ENCODE data around the gene LHX5. TPM values are rescaled to one million over a fixed set of nuclear protein-coding genes. Genes with fewer than 3 reads are reported as not detected.

Gene LHX5
- polyA plus RNA-seq, 2 donors = not detected

DNA sequence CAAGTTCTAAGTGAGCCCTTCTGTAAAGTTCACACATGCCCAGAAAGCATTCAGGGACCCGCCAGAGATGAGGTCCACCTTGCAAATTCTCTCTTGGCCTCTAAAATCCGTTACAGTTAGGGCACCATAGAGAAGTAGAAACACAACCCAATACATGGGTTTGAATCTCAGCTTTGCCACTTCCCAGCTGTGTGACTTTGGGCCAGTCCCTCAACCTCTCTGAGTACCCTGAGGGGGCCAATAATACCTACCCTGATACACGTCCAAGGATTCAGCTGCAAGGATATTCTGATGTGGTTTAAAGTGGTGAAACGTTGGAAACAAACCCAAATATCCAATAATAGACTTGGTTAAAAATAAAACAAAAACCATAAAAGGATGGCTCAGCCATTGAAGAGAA is 11.7 kb downstream of the LHX5 start:
- H3K4me3 ChIP-seq (ENCODE audit: low read depth in 1 of 2, low read length in 2 of 2) = no peak overlapping the region
- H3K36me3 ChIP-seq (ENCODE audit: control insufficient read depth in 2 of 2, insufficient read depth in 2 of 2, low read length in 1 of 2) = no peaks in the 10 kb centered on the region
- peaks cover 0 to 17% of the 10 kb centered on the region in 2 donors for H3K27me3 ChIP-seq (ENCODE audit: control insufficient read depth in 1 of 2, insufficient read depth in 2 of 2, low read length in 2 of 2)
- no peak overlapping the region for H3K27ac ChIP-seq (ENCODE audit: low read depth in 2 of 2, low read length in 1 of 2)
- H3K4me1 ChIP-seq (ENCODE audit: control insufficient read depth in 2 of 2, insufficient read depth in 2 of 2, low read length in 1 of 2) = peaks cover 8 to 11% of the 10 kb centered on the region in 2 donors
- WGBS, 2 donors = 25 to 39% methylated on average over 4 of the region's 4 CpGs
- no peaks in the 10 kb centered on the region for H3K9me3 ChIP-seq (ENCODE audit: control insufficient read depth in 2 of 2, insufficient read depth in 1 of 2, low read depth in 1 of 2, low read length in 1 of 2)

DNA sequence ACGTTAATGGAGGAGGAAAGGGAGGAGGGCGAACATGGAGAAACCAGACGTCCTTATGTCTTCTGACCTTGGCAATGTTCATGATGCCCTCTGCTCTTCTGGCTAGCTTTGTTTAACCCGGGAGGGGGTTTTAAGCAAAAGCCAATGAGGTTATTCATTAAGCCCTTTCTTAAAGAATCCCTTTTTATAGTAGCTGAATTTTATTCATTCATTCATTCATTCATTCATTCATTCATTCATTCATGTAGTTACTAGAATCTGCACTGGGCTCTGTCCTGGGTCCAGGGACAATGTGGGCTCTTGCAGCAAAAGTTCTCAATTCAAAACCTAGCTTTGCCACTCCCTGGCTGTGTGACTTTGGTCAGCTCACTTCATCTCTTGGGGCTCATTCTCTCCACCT is 14.0 kb downstream of the LHX5 start:
- Histone ChIP-seq H3K27me3 (ENCODE audit: control insufficient read depth in 1 of 2, insufficient read depth in 2 of 2, low read length in 2 of 2) (peaks cover 0 to under 1% of the 10 kb centered on the region in 2 donors), H3K27ac (ENCODE audit: low read depth in 2 of 2, low read length in 1 of 2) (no peak overlapping the region), H3K36me3 (ENCODE audit: control insufficient read depth in 2 of 2, insufficient read depth in 2 of 2, low read length in 1 of 2) (no peaks in the 10 kb centered on the region), H3K4me1 (ENCODE audit: control insufficient read depth in 2 of 2, insufficient read depth in 2 of 2, low read length in 1 of 2) (no peaks in the 10 kb centered on the region), H3K9me3 (ENCODE audit: control insufficient read depth in 2 of 2, insufficient read depth in 1 of 2, low read depth in 1 of 2, low read length in 1 of 2) (no peaks in the 10 kb centered on the region), H3K4me3 (ENCODE audit: low read depth in 1 of 2, low read length in 2 of 2) (no peak overlapping the region)
- 47 to 55% methylated on average over 4 of the region's 4 CpGs for WGBS, 2 donors

DNA sequence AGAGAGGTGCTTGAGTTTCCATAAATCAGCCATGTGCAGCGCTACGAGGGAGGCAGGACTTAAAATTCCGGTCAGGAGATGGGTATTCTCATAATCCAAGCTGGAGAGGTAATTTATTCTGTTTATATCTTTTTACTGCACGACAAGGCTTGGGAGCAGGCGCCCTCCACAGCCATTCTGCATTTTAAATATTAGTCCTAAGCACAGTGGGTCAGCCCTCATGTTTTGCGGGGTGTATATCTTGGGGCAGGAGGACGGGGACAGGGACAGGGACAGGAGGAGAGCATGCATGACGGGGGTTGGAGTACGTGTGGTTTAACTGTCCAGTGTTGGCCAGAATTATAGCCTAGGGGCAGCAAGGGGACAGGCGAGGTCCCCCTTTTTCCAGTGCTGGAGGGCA is 14.5 kb downstream of the LHX5 start:
- no peaks in the 10 kb centered on the region for H3K9me3 ChIP-seq (ENCODE audit: control insufficient read depth in 2 of 2, insufficient read depth in 1 of 2, low read depth in 1 of 2, low read length in 1 of 2)
- H3K27me3 ChIP-seq (ENCODE audit: control insufficient read depth in 1 of 2, insufficient read depth in 2 of 2, low read length in 2 of 2) = no peaks in the 10 kb centered on the region
- 53 to 54% methylated on average over 10 of the region's 10 CpGs for WGBS, 2 donors
- no peak overlapping the region for H3K4me3 ChIP-seq (ENCODE audit: low read depth in 1 of 2, low read length in 2 of 2)
- H3K36me3 ChIP-seq (ENCODE audit: control insufficient read depth in 2 of 2, insufficient read depth in 2 of 2, low read length in 1 of 2) = no peaks in the 10 kb centered on the region
- no peak overlapping the region for H3K27ac ChIP-seq (ENCODE audit: low read depth in 2 of 2, low read length in 1 of 2)
- no peaks in the 10 kb centered on the region for H3K4me1 ChIP-seq (ENCODE audit: control insufficient read depth in 2 of 2, insufficient read depth in 2 of 2, low read length in 1 of 2)

DNA sequence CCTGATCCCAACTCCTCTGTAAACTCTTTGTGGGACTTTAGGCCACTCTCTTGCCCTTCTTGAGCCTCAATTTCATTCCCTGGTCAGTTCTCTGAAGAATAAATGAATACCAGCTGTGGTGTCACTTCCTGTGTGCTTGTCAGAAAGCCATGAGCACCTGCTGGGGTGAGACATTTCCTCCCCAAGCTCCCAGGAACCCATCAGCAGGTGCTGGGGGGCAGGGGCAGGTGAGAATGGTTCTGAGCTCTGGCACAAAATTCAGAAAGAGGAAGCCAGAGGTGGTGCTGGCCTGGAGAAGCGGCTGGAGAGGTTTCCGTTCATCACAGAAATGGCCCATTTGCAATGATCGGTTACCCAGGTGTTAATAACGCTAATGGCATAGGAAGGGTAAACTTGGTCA is 14.9 kb downstream of the LHX5 start:
- 45 to 52% methylated on average over 4 of the region's 4 CpGs for WGBS, 2 donors
- Histone ChIP-seq H3K27me3 (ENCODE audit: control insufficient read depth in 1 of 2, insufficient read depth in 2 of 2, low read length in 2 of 2) (no peaks in the 10 kb centered on the region), H3K4me3 (ENCODE audit: low read depth in 1 of 2, low read length in 2 of 2) (no peak overlapping the region), H3K36me3 (ENCODE audit: control insufficient read depth in 2 of 2, insufficient read depth in 2 of 2, low read length in 1 of 2) (no peaks in the 10 kb centered on the region), H3K4me1 (ENCODE audit: control insufficient read depth in 2 of 2, insufficient read depth in 2 of 2, low read length in 1 of 2) (no peaks in the 10 kb centered on the region), H3K9me3 (ENCODE audit: control insufficient read depth in 2 of 2, insufficient read depth in 1 of 2, low read depth in 1 of 2, low read length in 1 of 2) (no peaks in the 10 kb centered on the region), H3K27ac (ENCODE audit: low read depth in 2 of 2, low read length in 1 of 2) (no peak overlapping the region)

DNA sequence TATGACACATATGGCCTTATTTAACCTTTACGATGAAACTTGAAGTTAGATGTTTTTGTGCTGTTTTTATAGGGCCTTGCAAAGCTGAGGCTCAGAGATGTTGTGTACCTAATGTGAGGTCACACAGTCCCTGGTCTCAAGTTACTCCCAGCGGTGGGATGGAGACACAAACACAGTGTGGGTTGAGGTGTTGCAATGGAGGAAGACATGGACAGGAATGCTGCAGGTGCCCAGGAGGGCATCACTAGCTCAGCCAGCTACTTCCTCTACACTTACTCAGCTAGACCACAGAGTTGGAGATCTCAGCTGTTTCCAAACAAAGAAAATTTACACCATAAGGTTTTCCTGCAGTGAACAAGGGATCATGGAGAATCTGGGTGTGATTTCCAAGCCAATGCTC is 15.5 kb downstream of the LHX5 start:
- no peaks in the 10 kb centered on the region for H3K9me3 ChIP-seq (ENCODE audit: control insufficient read depth in 2 of 2, insufficient read depth in 1 of 2, low read depth in 1 of 2, low read length in 1 of 2)
- H3K36me3 ChIP-seq (ENCODE audit: control insufficient read depth in 2 of 2, insufficient read depth in 2 of 2, low read length in 1 of 2) = no peaks in the 10 kb centered on the region
- no peak overlapping the region for H3K27ac ChIP-seq (ENCODE audit: low read depth in 2 of 2, low read length in 1 of 2)
- H3K27me3 ChIP-seq (ENCODE audit: control insufficient read depth in 1 of 2, insufficient read depth in 2 of 2, low read length in 2 of 2) = no peaks in the 10 kb centered on the region
- H3K4me1 ChIP-seq (ENCODE audit: control insufficient read depth in 2 of 2, insufficient read depth in 2 of 2, low read length in 1 of 2) = no peaks in the 10 kb centered on the region
- WGBS, 2 donors = 75 to 91% methylated on average over 2 of the region's 2 CpGs
- H3K4me3 ChIP-seq (ENCODE audit: low read depth in 1 of 2, low read length in 2 of 2) = no peak overlapping the region

DNA sequence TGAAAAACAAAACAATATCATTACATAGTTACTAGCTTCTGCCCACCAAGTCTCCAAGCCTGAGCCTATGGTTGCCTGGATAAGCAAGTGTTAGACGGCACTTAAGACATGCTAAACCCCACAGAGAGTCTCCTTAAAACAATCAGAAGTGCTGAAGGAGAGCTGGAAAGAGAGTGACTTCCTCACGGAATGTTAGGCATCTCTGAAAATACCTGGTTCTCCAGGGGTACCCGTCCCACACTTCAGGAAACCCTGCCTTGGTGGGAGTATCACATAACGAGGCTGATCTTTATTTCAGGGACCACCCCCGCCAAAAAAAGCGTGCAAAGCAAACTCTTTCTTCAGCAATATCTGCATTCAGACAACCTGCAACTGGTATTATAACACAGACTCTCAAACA is 18.3 kb downstream of the LHX5 start:
- H3K27ac ChIP-seq (ENCODE audit: low read depth in 2 of 2, low read length in 1 of 2) = no peak overlapping the region
- no peaks in the 10 kb centered on the region for H3K36me3 ChIP-seq (ENCODE audit: control insufficient read depth in 2 of 2, insufficient read depth in 2 of 2, low read length in 1 of 2)
- no peak overlapping the region for H3K4me3 ChIP-seq (ENCODE audit: low read depth in 1 of 2, low read length in 2 of 2)
- no peaks in the 10 kb centered on the region for H3K27me3 ChIP-seq (ENCODE audit: control insufficient read depth in 1 of 2, insufficient read depth in 2 of 2, low read length in 2 of 2)
- no peaks in the 10 kb centered on the region for H3K9me3 ChIP-seq (ENCODE audit: control insufficient read depth in 2 of 2, insufficient read depth in 1 of 2, low read depth in 1 of 2, low read length in 1 of 2)
- H3K4me1 ChIP-seq (ENCODE audit: control insufficient read depth in 2 of 2, insufficient read depth in 2 of 2, low read length in 1 of 2) = no peaks in the 10 kb centered on the region
- 30 to 42% methylated on average over 6 of the region's 6 CpGs for WGBS, 2 donors

DNA sequence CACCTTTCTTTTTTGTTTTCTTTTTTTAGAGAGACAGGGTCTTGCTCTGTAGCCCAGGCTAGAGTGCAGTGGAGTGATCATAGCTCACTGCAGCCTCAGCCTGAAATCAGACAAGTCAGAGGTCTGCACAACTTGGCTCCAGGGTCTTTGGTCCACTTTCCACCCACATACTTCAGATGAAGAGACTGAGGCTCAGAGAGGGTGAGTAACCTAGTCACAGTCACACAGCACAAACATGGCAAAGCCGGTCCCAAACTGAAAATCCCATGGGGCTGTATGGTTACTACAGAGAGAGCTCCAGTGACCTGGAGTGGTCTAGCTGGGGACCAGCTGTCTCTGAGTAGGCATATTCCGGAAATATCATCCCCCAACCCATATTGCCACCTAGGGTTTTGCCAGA is 19.2 kb downstream of the LHX5 start:
- no peak overlapping the region for H3K27ac ChIP-seq (ENCODE audit: low read depth in 2 of 2, low read length in 1 of 2)
- H3K4me1 ChIP-seq (ENCODE audit: control insufficient read depth in 2 of 2, insufficient read depth in 2 of 2, low read length in 1 of 2) = no peaks in the 10 kb centered on the region
- H3K36me3 ChIP-seq (ENCODE audit: control insufficient read depth in 2 of 2, insufficient read depth in 2 of 2, low read length in 1 of 2) = no peaks in the 10 kb centered on the region
- WGBS, 2 donors = 90 to 93% methylated on average over 2 of the region's 2 CpGs
- no peak overlapping the region for H3K4me3 ChIP-seq (ENCODE audit: low read depth in 1 of 2, low read length in 2 of 2)
- no peaks in the 10 kb centered on the region for H3K9me3 ChIP-seq (ENCODE audit: control insufficient read depth in 2 of 2, insufficient read depth in 1 of 2, low read depth in 1 of 2, low read length in 1 of 2)
- H3K27me3 ChIP-seq (ENCODE audit: control insufficient read depth in 1 of 2, insufficient read depth in 2 of 2, low read length in 2 of 2) = no peaks in the 10 kb centered on the region

DNA sequence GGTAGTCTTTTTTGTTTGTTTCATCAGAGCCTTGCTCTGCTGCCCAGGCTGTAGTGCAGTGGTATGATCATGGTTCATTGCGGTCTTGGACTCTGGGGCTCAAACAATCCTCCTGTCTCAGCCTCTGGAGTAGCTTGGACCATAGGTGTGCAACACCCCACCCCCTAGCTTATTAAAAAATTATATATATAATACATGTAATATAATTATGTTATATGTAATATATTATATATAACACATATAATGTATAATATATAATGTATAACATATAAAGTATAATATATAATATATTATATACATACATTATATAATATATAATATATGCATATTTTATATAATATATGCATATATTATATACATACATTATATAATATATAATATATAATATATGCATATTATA is 21.8 kb downstream of the LHX5 start:
- no peaks in the 10 kb centered on the region for H3K36me3 ChIP-seq (ENCODE audit: control insufficient read depth in 2 of 2, insufficient read depth in 2 of 2, low read length in 1 of 2)
- WGBS, 2 donors = 91 to 100% methylated on average over 1 of the region's 1 CpG
- no peak overlapping the region for H3K27ac ChIP-seq (ENCODE audit: low read depth in 2 of 2, low read length in 1 of 2)
- no peaks in the 10 kb centered on the region for H3K27me3 ChIP-seq (ENCODE audit: control insufficient read depth in 1 of 2, insufficient read depth in 2 of 2, low read length in 2 of 2)
- H3K9me3 ChIP-seq (ENCODE audit: control insufficient read depth in 2 of 2, insufficient read depth in 1 of 2, low read depth in 1 of 2, low read length in 1 of 2) = no peaks in the 10 kb centered on the region
- H3K4me3 ChIP-seq (ENCODE audit: low read depth in 1 of 2, low read length in 2 of 2) = no peak overlapping the region
- no peaks in the 10 kb centered on the region for H3K4me1 ChIP-seq (ENCODE audit: control insufficient read depth in 2 of 2, insufficient read depth in 2 of 2, low read length in 1 of 2)

DNA sequence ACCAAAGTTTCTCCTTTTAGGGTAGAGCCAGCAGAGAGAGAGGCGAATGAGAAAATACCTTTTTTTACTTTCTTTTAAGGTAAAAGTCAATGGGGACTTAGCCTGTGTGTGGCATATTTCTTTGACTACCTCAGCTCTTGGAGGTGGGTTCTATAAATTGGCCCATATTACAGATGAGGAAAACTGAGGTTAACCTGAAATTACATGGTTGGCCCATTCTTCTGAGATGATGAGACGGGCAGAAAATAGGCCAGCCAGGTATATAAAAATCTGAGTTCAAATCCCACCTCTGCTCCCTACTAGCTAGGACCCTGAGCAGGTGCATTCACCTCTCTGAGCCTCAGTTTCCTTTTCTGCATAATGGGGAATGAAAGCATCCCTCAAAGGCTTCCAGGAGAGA is 22.4 kb downstream of the LHX5 start:
- no peaks in the 10 kb centered on the region for H3K4me1 ChIP-seq (ENCODE audit: control insufficient read depth in 2 of 2, insufficient read depth in 2 of 2, low read length in 1 of 2)
- H3K36me3 ChIP-seq (ENCODE audit: control insufficient read depth in 2 of 2, insufficient read depth in 2 of 2, low read length in 1 of 2) = no peaks in the 10 kb centered on the region
- H3K9me3 ChIP-seq (ENCODE audit: control insufficient read depth in 2 of 2, insufficient read depth in 1 of 2, low read depth in 1 of 2, low read length in 1 of 2) = no peaks in the 10 kb centered on the region
- H3K27me3 ChIP-seq (ENCODE audit: control insufficient read depth in 1 of 2, insufficient read depth in 2 of 2, low read length in 2 of 2) = no peaks in the 10 kb centered on the region
- H3K4me3 ChIP-seq (ENCODE audit: low read depth in 1 of 2, low read length in 2 of 2) = no peak overlapping the region
- 90 to 92% methylated on average over 2 of the region's 2 CpGs for WGBS, 2 donors
- H3K27ac ChIP-seq (ENCODE audit: low read depth in 2 of 2, low read length in 1 of 2) = no peak overlapping the region

DNA sequence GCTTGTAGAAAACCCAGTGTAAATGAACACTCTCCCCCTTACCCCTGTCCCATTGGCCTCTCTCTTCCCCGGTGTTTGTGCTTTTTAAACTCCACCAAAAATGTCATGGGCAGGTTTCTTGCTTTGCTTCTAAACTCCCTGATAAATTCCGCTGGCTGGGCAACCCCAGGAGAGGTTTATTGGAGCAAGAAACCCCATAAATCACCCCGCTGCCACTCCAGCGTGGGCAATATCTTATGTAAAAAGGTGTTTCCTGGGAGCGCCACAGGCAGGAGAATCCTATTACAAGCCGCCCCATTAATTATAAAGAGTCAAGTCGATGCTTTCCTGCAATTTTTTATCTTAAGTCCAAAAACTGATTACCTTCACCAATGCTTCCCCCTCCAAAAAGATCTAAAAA is 22.8 kb downstream of the LHX5 start:
- Histone ChIP-seq H3K27ac (ENCODE audit: low read depth in 2 of 2, low read length in 1 of 2) (no peak overlapping the region), H3K4me1 (ENCODE audit: control insufficient read depth in 2 of 2, insufficient read depth in 2 of 2, low read length in 1 of 2) (no peaks in the 10 kb centered on the region), H3K9me3 (ENCODE audit: control insufficient read depth in 2 of 2, insufficient read depth in 1 of 2, low read depth in 1 of 2, low read length in 1 of 2) (no peaks in the 10 kb centered on the region), H3K27me3 (ENCODE audit: control insufficient read depth in 1 of 2, insufficient read depth in 2 of 2, low read length in 2 of 2) (no peaks in the 10 kb centered on the region), H3K4me3 (ENCODE audit: low read depth in 1 of 2, low read length in 2 of 2) (no peak overlapping the region), H3K36me3 (ENCODE audit: control insufficient read depth in 2 of 2, insufficient read depth in 2 of 2, low read length in 1 of 2) (no peaks in the 10 kb centered on the region)
- 40 to 46% methylated on average over 7 of the region's 7 CpGs for WGBS, 2 donors
